Activated CD8-positive, alpha-beta memory T cell treated with anti-CD3 and anti-CD28 coated beads for 24 hours (primary cell): ENCODE measurements around the gene KLHL18.
A peak's percentile ranks its signal among the peaks of the same experiment; 100 is the strongest.
"Not testable (repeated sequence)": the region's sequence is repeated elsewhere in the genome, so short reads cannot be mapped to it uniquely, and the experiment has no call there.

Experiments used
- DNase-seq: peaks from one replicate; pipeline ENCODE4 v3.0.0-alpha.2; 2020

Gene KLHL18

DNA sequence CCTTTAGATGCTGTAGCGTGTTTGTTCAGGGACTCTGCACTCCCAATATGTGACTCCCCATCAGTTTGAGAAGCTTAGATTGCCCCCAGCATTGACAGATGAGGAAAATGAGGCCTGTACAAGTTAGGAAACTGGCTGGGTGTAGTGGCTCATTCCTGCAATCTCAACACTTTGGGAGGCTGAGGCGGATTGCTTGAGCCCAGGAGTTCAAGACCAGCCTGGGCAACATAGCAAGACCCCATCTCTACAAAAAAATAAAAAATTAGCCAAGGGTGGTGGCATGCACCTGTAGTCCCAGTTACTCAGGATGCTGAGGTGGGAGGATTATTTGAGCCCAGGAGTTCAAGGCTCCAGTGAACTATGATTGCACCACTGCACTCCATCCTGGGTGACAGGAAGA is 84.1 kb downstream of the KLHL18 start:
- no peak for DNase-seq

DNA sequence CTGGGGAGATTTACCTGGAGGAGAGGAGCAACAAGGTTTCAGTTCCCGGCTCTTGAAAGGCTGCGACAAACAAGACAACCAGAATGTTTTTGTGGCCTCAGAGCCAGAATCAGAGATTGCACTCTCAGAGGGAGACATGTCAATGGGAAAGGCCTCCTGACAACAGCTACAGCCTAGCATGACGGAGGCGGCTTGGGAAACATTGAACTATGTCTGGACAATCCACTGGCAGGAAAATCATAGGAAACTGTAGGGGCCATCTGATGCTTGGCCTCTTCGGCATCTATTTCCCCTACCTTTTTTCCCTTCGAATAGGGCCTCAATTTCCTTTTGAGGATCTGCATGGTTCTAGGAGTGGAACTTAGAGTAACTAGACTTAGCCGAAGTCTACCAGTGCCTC is 84.9 kb downstream of the KLHL18 start:
- DNase-seq: no peak

DNA sequence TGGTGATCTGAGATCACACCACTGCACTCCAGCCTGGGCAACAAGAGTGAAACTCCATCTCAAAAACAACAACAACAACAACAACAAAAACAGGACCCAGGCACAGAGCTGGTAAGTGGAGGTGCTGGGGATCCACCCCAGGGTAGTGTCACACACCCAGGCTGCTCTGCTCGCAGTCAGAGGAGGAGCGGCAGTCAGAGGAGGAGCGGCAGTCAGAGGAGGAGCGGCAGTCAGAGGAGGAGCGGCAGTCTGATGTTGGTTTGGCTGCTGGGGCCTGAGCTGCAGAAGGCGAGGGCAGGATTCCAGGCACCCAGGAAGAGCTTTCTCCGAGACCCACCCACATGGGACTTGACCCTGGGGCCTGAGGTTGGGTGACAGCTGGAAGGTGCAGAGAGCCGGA is 87.3 kb downstream of the KLHL18 start:
- not testable (repeated sequence) for DNase-seq

DNA sequence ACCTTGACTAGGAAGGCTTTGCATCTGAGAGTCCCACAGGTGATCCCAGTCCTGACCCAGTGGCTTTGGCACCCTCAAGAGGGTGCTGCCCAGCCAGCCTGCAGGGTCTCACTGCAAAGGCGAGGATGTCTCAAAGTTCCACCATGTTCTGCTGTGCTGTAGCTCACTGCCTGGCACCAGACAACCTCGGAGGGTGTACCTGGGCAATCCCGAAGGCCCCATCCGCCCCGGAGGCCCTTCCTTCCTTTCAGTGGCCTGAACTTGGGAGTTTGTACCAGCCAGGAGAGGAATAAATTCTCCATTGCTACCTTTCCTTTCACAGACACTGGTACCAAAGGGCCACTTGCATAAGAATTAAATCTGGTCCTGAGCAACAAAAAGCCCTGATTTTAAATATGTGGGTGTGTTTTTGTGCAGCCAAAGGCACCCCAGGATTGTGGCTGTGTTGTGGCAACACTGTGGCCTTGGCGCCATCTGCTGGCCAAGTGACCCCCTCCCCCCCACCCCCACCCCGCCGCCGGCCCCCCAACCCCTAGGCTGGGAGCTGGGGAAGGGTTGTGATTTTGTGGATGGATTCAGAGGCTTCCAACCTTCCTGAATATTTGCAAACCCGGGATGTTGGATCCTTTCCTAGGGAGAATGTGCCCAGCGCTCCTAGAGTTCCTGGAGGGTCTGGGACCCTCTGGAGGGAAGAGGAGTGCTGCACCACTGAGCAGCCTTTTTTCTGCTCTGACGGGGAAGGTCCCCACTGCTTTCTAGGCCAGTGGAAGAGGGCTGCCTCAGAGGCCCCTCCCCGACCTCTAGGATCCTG is 88.3 kb downstream of the KLHL18 start:
- DNase-seq: peak; percentile 62

DNA sequence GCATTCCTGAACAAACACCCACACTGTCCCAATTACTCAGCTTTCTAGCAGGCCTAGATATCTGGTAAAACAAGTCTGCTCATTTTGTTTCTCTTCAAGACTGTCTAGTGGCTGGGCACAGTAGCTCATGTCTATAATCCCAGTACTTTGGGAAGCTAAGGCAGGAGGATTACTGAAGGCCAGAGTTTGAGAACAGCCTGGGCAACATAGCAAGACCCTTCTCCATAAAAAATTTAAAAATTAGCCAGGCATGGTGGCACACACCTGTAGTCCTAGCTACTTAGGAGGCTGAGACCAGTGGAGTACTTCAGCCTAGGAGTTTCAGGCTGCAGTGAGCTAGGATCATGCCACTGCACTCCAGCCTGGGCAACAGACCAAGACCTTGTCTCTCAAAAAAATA is 91.8 kb downstream of the KLHL18 start:
- no peak for DNase-seq

DNA sequence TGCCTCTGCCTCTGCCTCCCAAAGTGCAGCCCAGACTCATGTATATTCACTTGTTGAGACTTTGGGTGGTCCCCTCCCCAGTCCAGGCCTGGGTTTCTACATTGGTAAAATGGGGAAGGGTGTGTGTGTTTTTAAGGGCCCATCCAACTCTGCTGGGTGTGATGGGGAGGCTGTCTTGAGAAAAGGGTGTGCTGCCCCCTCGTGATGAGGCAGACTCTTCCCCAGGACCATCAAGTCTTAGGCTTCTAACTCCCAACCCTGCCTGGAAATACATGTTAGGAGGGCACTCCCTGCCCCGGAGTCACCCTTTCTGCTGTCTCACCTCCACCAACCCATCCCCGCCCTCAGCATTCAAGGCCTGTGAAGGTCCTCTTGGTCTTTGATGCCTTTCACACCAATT is 93.6 kb downstream of the KLHL18 start:
- no peak for DNase-seq

DNA sequence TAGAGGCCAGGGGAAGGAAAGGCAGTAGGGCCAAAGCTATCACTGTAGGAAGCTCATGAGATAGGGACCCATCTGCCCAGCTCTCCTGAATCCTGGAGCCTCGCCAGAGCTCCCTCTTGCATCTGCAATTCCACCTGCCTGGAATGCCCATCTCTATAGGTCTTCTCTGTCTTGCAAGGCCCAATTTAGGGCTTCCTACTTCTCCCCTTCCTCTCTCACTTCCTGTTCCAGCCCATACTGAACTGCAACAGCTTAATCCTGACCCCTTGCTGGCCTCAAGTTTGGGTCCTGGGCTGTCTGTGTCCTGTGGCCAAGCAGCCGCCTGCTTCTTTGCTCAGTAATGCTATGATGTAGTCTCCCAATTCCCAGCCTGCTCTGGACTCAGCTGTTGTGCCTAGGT is 94.4 kb downstream of the KLHL18 start:
- no peak for DNase-seq

DNA sequence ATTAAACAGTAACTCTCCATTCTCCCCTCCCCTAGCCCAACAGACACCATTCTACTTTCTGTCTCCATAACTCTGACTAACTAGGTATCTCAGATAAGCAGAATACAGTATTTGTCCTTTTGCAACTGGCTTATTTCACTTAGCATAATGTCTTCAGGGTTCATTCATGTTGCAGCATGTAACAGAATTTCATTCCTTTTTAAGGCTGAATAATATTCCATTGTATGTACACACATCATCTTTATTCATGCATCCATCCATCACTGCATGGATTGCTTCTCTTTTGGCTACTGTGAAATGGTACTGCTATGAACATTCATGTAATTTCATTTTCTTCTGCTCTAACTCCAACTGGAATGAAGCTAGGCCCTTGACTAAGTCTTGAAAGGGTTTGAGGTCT is 96.1 kb downstream of the KLHL18 start:
- DNase-seq: no peak

DNA sequence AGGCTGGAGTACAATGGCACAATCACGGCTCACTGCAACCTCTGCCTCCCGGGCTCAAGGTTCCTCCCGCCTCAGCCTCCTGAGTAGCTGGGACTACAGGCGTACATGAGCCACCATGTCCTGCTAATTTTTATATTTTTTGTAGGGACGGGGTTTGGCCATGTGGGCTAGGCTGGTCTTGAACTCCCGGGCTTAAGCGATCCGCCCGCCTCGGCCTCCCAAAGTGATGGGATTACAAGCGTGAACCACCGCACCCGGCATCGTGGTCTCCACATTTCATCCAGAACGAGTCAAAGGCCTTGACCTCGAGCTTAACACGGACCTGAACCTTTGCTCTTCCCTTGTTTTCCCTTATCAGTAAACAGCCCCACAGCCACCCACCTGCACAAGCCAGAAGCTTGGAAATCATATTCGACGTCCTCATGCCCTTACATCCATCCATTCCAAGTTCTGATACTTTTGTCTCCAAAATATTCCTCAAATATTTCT is 96.7 kb downstream of the KLHL18 start:
- DNase-seq: no peak

DNA sequence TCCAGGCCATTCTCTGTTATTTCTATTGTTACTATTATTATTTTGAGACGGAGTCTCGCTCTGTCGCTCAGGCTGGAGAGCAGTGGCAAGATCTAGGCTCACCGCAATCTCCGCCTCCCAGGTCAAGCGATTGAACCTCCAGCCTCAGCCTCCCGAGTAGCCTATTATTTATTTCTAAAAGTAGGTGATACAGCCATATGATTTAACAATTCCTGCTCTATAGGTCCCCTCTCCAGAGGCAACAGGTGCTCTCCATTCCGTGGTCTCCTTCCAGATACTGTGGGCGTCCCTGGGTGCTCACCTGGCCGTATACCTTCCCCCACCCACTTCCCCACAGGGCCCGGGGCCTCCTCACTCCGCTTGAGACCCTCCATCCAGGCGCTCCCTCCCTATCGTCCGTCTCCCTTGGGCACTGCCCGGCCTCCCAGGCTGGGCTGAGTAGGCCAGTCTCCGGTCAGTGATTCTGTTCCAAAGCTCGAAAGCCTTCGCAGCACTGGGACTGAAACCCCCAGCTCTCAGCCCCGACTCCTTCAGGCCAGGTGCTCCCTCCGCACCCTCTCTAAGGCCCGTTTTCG is 97.4 kb downstream of the KLHL18 start:
- DNase-seq: no peak

DNA sequence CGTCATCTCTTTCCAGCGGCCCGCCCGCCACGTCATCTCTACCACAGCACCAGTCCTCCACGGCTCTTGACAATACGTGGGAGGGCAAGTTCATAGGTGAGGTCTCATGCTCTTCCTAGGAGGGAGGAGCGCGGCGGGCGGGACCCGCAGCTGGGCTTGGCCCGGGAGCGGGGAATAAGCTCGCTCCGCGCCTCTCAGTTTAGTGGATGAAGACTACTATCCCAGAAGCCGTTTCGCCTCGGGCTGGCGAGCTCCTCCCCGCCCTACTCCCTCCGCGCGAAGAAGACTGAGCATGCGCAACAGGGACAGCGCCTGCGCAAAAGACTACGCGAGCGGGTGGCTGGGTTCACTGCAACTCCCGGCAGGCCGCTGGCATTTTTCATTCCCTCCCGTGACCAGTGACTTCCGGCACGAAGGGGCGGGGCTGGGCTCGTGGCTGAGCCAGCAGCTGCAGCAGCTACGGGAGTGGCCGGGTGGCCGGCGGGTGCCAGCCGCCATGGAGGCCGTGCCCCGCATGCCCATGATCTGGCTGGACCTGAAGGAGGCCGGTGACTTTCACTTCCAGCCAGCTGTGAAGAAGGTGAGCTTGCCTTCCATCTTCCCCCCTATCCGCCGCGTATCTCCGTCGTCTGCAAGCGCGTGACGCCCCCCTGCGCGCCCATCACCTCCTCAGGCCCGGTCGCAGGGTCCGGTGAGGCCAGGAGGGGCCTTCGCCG is 98.0 kb downstream of the KLHL18 start, which contains the start of gene PTPN23:
PTPN23 (plus strand) TSS at position 421 of the 716 bp plus-strand sequence; CDS start at position 497, 76 bp downstream.
- DNase-seq: peak; percentile 99

DNA sequence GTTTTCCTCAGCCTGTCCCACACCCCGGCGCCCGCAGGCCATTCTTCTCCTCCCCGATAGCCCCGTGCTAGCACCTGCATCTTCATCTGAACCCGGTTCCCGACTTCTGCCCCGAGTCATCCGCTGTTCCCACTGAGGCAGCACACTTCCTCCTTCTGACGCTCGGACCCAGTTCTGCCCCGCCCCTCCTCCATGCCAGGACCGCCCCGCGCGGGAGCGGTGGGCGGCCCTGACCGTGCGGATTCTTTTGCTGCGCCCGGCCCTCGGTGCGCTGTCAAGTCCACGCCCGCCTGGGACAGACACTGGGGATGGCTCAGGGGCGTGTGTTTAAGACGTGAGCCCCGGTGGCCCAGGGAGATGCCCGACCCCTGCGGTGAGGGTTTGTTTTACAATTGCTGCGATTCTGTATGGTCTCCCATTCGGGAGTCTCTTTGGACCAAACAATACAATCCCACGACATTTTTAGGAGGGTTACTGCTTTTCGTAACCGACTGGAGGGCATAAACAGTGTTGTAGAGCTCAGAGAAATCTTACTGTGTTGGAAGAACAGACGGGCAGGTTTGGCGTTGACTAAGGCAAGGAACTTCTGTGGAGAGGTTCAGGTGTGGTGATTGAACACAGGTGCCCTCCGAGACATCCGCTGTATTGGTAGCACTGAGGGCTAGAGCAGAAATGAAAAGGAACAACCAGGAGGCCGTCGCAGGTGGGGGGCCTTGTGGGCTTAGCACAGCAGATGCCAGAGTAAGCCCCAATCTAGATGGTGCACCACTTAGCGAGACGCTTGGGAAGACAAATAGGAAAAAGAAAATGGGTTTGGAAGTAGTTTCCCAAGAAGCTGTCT is 98.8 kb downstream of the KLHL18 start:
- DNase-seq: peak; percentile 90

DNA sequence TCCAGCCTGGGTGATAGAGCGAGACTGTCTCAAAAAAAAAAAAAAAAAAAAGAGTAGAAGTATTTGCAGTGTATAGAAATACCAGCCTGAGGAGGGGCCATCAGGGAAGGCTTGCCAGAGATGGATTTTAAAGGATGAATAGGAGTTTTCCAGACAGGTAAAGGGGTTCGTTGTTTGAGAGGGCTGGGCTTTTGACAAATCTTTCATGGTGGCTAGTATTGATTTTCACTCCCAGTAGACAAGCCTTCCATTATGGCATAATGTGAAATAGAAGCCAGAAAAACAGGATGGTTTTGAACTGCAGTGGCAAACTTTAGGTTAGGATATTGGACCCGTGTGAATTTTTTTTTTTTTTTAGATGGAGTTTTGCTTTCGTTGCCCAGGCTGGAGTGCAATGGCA is 101.7 kb downstream of the KLHL18 start:
- no peak for DNase-seq

DNA sequence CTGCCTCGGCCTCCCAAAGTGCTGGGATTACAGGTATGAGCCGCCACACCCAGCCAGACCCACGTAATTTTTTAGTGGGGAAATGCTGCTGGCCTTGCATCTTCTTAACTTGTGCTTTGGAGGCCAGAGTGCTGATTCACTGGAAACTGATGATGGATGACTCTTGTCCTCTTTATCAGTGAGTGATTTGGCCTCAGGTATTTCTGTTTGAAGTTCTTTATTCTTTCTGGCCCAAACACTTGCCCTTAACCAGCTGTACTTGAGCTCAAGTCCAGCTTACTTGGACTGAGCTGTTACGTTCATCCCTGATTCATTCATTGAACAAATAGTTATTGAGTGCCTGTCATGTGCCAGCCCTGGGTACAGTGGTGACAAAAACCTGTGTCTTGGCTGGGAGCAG is 102.3 kb downstream of the KLHL18 start:
- DNase-seq: no peak

DNA sequence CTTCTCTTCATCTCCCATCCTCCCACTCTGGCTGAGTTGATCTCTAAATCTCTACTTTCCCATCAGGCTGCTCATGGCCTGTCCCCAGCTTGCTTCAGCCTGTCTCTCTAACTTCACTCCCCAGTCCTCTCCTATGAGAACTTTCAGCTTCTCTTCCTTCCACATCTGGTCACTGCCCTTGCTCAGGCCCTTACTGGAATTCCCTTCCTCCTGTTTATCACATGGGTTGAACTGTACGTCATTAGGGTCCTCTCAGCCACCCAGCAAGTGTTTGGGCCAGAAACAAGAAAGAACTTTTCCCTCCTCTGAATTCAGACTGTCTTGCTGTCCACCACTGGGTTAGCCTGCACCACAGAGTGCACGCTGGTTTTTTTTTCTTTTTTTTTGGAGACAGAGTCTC is 103.1 kb downstream of the KLHL18 start:
- no peak for DNase-seq

DNA sequence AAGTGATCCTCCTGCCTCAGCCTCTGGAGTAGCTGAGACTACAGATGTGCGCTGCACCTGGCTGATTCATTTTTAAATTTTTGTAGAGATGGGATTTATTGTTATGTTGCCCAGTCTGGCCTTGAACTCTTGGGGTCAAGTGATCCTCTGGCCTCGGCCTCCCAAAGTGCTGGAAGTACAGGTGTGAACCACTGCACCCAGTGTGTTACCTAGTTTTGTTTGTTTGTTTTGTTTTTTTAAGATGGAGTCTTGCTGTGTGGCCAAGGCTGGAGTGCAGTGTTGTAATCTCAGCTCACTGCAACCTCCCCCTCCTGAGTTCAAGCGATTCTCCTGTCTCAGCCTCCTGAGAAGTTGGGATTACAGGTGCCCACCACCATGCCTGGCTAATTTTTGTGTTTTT is 110.2 kb downstream of the KLHL18 start:
- DNase-seq: no peak

DNA sequence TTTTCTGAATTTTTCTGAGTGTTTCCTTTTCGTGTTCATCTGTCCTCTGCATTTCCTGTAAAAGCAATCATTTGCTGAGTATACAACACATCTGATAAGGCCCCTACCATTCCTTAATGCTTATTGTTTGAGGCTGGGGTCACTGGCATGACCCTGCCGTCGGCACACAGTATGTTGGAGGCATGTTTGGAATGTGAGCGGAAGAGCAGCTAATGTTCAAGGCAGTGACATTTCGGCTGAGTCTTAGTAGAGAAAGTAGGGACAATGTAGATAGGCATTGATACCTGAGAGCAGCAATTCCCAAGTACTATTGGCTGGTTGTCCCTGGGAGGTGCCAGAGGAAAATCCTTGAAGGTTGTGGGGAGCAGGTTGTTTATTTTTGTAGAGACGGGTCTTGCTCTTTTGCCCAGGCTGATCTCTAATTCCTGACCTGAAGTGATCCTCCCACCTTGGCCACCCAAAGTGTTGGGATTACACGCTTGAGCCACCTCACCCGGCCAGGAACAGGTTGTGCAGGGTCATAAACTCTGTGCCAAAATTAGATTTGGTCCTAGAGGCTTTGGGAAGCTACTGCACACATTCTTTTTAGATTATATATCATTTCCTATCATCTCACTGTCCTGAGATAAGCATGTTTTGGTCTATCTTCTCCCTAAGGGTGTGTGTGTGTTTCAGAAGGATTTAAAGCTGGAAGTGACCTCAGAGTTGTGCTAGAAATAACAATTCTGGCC is 111.6 kb downstream of the KLHL18 start:
- no peak for DNase-seq

DNA sequence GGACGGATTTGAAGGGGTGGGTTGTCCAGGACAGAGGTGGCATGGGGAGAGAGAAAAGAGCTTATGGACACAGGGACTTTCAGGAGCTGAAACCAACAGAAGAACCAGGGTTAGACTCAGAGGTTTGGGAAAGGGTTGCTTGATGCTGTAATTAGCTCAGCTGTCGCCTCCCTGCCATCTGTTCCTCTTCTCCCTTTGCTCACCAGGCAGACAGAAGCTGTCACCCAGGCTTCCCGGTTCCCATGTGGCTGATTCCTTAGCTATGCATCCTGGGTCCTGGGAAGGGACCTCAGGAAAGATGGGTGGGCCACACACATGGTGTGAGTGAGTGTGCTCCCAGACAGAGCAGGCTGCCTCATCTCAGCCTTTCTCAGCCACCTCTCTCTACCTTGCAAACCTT is 112.1 kb downstream of the KLHL18 start:
- no peak for DNase-seq
